Measurements from ENCODE around the gene TPCN2. TPM values are rescaled to one million over a fixed set of nuclear protein-coding genes. Genes with fewer than 3 reads are reported as not detected.

The TPCN2 gene
- total and polyA plus RNA-seq, 4 donors: 1.5 to 27.9 (median 23.3) TPM

DNA sequence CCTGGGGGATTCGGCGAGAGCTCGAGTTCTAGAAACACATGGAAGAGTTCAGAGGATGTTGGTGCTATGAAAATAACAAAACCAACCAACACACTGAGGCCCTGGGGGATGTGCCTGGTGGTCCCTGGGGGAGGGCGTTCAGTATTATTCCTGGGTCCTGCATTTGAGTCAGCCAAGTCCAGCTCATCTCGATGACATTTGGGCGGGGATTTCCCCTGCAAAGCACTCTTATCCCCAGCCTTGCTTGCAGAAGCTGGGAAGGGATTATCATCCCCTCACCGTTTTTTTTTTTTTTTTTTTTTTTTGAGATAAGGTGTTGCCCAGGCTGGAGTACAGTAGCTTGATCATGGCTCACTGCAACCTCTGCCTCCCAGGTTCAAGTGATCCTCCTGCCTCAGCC is 104.9 kb downstream of the TPCN2 start:
- Histone ChIP-seq H3K27ac (ENCODE audit: low read depth in 1 of 2, low read length in 2 of 2) (no peak overlapping the region), H3K36me3 (ENCODE audit: control insufficient read depth in 1 of 2, insufficient read depth in 2 of 2, low read length in 1 of 2) (no peaks in the 10 kb centered on the region), H3K9me3 (ENCODE audit: control insufficient read depth, low read length) (no peaks in the 10 kb centered on the region), H3K27me3 (ENCODE audit: control insufficient read depth in 1 of 2, insufficient read depth in 2 of 2, low read length in 1 of 2) (no peaks in the 10 kb centered on the region), H3K4me1 (ENCODE audit: control insufficient read depth in 1 of 2, insufficient read depth in 2 of 2, low read length in 2 of 2) (no peaks in the 10 kb centered on the region), H3K4me3 (ENCODE audit: low read length in 2 of 2) (no peak overlapping the region)
- no peak for ATAC-seq (ENCODE audit: low FRiP score)
- intact Hi-C loops (cut with DNase I): loop anchor here in 1 of 2 donors (1.0 kb wide), 1 partner anchor 20 kb away; no protein-coding TSS in a partner anchor
- WGBS, 2 donors: 77 to 81% methylated on average over 7 of the region's 7 CpGs
- no peak for DNase-seq

DNA sequence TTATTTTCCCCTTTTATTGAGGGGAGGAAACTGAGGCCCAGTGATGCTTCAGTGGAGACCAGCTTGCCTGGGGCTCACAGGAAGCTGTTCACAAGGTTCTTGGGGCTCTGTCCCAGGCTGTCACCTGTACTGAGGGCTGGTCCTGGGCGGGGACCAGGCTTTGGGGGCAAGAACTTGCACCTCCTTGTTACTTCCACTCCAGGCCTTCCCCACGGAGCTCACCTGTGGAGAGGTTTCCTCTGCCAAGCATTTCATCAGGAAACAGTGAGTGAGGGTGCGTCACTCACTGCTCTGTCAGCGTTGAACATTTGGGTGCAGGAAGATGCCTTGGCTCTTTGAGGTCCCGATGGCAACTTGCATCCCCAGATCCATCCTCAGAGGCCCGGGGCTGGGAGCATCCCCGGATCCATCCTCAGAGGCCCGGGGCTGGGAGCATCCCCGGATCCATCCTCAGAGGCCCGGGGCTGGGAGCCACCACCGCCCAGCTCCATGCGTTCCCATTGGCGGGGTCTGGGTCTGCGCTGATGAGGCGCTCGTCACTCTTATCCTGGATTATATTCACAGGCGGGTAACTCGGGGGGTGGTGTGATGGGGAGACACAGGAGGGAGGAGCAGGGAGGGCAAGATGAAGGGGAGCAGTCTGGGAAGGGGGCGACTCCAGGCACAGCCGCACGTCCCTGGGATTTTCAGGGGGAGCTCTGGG is 105.6 kb downstream of the TPCN2 start:
- no peaks in the 10 kb centered on the region for H3K36me3 ChIP-seq (ENCODE audit: control insufficient read depth in 1 of 2, insufficient read depth in 2 of 2, low read length in 1 of 2)

DNA sequence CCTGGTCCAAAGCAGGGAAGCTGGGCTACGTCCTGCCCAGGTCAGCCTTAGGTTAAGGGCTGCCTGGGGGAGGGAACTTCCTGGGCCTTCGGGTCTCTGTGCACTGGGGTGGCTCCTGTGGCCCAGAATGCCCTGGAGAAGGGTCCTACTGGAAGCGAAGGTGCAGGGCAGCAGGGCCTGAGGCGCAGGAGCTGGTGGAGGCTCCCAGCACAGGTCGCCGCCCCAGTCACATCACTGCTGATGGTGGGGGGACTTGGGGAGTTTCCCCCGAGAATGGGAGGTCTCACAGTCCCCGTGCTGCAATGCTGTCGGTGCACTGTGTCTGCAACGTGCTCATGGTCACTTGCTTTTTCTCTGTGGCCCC is 106.2 kb downstream of the TPCN2 start:
- intact Hi-C loops (cut with DNase I): no loop called here
- DNase-seq: no peak
- 96 to 97% methylated on average over 10 of the region's 10 CpGs for WGBS, 2 donors

More for the DNA sequence above, 105.6 kb downstream of the TPCN2 start:
- ATAC-seq (ENCODE audit: low FRiP score) (no peak), DNase-seq (no peak)
- Histone ChIP-seq H3K9me3 (ENCODE audit: control insufficient read depth, low read length) (no peaks in the 10 kb centered on the region), H3K4me1 (ENCODE audit: control insufficient read depth in 1 of 2, insufficient read depth in 2 of 2, low read length in 2 of 2) (no peaks in the 10 kb centered on the region), H3K4me3 (ENCODE audit: low read length in 2 of 2) (no peak overlapping the region), H3K27ac (ENCODE audit: low read depth in 1 of 2, low read length in 2 of 2) (no peak overlapping the region), H3K27me3 (ENCODE audit: control insufficient read depth in 1 of 2, insufficient read depth in 2 of 2, low read length in 1 of 2) (no peaks in the 10 kb centered on the region)
- 94 to 95% methylated on average over 21 of the region's 21 CpGs for WGBS, 2 donors
- intact Hi-C loops (cut with DNase I): no loop called here

DNA sequence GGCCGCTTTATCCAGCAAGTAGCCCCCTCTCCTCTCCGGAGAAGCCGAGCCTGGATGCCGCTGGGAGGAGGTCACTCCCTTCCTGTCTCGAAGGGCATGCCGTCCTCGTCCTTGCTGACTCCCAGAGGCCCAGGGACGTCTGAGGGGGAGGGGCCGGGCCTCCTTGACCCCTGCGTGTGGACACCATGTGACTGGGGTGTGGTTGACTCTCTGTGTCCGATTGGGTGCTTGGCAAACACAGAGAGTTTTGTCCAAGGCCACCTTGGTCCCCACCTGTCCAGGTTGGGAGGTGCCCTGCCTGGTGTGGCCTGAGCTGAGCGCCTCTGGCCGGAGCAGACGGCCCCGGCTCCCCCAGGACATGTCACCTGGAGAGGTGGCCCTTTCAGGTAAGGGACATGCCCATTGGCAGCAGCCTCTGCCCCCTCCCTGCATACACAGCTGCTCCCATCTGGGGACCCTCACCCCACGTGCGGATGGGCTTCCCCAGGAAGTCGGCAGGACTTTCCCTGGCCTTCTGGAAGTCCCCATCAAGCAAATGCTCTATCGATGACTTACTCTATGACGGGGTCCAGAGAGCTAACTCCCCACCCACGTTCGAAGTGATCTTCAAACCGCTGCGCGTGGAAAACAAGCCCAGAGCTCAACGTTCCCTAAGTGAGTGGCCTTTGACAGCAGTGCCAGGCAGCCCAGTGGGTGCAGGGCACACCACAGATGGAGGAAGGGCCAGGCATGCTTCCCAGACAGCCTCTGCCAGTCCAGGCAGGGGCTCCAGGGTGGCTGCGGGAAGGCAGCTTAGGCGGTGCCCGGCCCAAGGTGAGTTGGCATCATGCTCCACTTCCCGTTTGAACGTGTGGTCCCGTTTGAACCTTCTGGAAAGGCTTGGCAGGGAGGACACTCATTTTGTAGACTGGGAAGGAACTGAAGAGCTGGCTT is 106.8 kb downstream of the TPCN2 start, which contains the start of gene SMIM38:
TSS of gene SMIM38 (plus strand) at position 634 of the 933 bp plus-strand sequence. CDS start 1,912 bp downstream, outside the sequence.
- ATAC-seq (ENCODE audit: low FRiP score) (no peak), DNase-seq (no peak)
- Histone ChIP-seq H3K4me1 (ENCODE audit: control insufficient read depth in 1 of 2, insufficient read depth in 2 of 2, low read length in 2 of 2) (no peaks in the 10 kb centered on the region), H3K36me3 (ENCODE audit: control insufficient read depth in 1 of 2, insufficient read depth in 2 of 2, low read length in 1 of 2) (no peaks in the 10 kb centered on the region), H3K4me3 (ENCODE audit: low read length in 2 of 2) (no peak within 1 kb of the TSS), H3K27ac (ENCODE audit: low read depth in 1 of 2, low read length in 2 of 2) (no peak within 1 kb of the TSS), H3K27me3 (ENCODE audit: control insufficient read depth in 1 of 2, insufficient read depth in 2 of 2, low read length in 1 of 2) (no peaks in the 10 kb centered on the region), H3K9me3 (ENCODE audit: control insufficient read depth, low read length) (no peaks in the 10 kb centered on the region)
- WGBS, 2 donors: 89 to 93% methylated on average over 32 of the region's 32 CpGs
- intact Hi-C loops (cut with DNase I): no loop called here

More for the DNA sequence above, 106.2 kb downstream of the TPCN2 start:
- no peaks in the 10 kb centered on the region for H3K9me3 ChIP-seq (ENCODE audit: control insufficient read depth, low read length)
- no peak overlapping the region for H3K4me3 ChIP-seq (ENCODE audit: low read length in 2 of 2)
- ATAC-seq (ENCODE audit: low FRiP score): no peak
- no peak overlapping the region for H3K27ac ChIP-seq (ENCODE audit: low read depth in 1 of 2, low read length in 2 of 2)
- H3K27me3 ChIP-seq (ENCODE audit: control insufficient read depth in 1 of 2, insufficient read depth in 2 of 2, low read length in 1 of 2): no peaks in the 10 kb centered on the region
- H3K4me1 ChIP-seq (ENCODE audit: control insufficient read depth in 1 of 2, insufficient read depth in 2 of 2, low read length in 2 of 2): no peaks in the 10 kb centered on the region
- H3K36me3 ChIP-seq (ENCODE audit: control insufficient read depth in 1 of 2, insufficient read depth in 2 of 2, low read length in 1 of 2): no peaks in the 10 kb centered on the region

DNA sequence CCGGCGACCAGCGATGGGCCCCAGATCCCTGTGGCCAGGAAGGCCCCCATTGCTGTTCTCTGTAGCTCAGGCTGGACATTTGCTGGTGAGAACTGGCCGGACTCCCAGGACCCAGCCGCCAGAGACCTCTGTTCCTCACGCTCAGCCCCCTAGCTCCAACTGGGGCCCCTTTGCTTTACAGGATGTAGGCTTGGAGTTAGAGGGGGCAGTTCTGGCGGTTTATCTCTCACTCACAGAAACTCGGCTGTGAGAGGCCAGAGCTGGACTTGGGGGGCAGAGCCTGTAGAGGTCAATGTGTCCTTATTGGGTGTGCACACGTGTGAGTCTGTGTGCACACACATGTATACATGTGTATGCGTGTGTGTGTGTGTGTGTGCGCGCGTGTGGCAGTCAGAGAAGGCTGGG is 107.5 kb downstream of the TPCN2 start:
- no peak overlapping the region for H3K4me3 ChIP-seq (ENCODE audit: low read length in 2 of 2)
- DNase-seq (no peak), ATAC-seq (ENCODE audit: low FRiP score) (no peak)
- no peaks in the 10 kb centered on the region for H3K4me1 ChIP-seq (ENCODE audit: control insufficient read depth in 1 of 2, insufficient read depth in 2 of 2, low read length in 2 of 2)
- H3K9me3 ChIP-seq (ENCODE audit: control insufficient read depth, low read length): no peaks in the 10 kb centered on the region
- intact Hi-C loops (cut with DNase I): no loop called here
- WGBS, 2 donors: 92 to 95% methylated on average over 13 of the region's 13 CpGs
- no peaks in the 10 kb centered on the region for H3K36me3 ChIP-seq (ENCODE audit: control insufficient read depth in 1 of 2, insufficient read depth in 2 of 2, low read length in 1 of 2)
- H3K27ac ChIP-seq (ENCODE audit: low read depth in 1 of 2, low read length in 2 of 2): no peak overlapping the region
- H3K27me3 ChIP-seq (ENCODE audit: control insufficient read depth in 1 of 2, insufficient read depth in 2 of 2, low read length in 1 of 2): no peaks in the 10 kb centered on the region

DNA sequence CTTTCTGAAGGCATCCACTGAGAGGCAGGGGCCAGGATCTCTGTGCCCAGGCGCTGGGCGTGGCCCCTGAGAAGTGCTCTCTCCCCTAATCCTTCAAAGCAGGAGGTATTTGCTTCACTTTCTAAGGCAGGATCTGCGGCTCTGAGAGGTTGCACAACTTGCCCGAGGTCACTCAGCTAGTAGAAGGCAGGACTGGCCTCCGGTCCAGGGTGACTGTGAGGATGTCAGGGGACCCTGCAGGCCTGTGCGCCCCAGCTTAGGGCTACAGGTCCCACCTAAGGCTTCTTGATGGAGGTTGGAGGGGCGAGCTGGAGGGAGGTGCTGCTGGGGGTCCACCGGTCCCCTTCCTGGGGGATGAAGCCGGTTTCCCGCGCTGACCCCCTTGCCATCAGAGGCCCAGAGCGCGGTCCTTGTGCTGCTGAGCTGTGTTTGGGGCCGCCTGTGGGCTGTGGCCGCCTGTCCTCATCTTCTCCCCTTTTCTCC is 108.0 kb downstream of the TPCN2 start:
- Histone ChIP-seq H3K27me3 (ENCODE audit: control insufficient read depth in 1 of 2, insufficient read depth in 2 of 2, low read length in 1 of 2) (no peaks in the 10 kb centered on the region), H3K4me3 (ENCODE audit: low read length in 2 of 2) (no peak overlapping the region), H3K27ac (ENCODE audit: low read depth in 1 of 2, low read length in 2 of 2) (no peak overlapping the region), H3K36me3 (ENCODE audit: control insufficient read depth in 1 of 2, insufficient read depth in 2 of 2, low read length in 1 of 2) (no peaks in the 10 kb centered on the region), H3K9me3 (ENCODE audit: control insufficient read depth, low read length) (no peaks in the 10 kb centered on the region), H3K4me1 (ENCODE audit: control insufficient read depth in 1 of 2, insufficient read depth in 2 of 2, low read length in 2 of 2) (no peaks in the 10 kb centered on the region)
- 91 to 93% methylated on average over 15 of the region's 15 CpGs for WGBS, 2 donors
- ATAC-seq (ENCODE audit: low FRiP score): no peak
- intact Hi-C loops (cut with DNase I): no loop called here
- no peak for DNase-seq

DNA sequence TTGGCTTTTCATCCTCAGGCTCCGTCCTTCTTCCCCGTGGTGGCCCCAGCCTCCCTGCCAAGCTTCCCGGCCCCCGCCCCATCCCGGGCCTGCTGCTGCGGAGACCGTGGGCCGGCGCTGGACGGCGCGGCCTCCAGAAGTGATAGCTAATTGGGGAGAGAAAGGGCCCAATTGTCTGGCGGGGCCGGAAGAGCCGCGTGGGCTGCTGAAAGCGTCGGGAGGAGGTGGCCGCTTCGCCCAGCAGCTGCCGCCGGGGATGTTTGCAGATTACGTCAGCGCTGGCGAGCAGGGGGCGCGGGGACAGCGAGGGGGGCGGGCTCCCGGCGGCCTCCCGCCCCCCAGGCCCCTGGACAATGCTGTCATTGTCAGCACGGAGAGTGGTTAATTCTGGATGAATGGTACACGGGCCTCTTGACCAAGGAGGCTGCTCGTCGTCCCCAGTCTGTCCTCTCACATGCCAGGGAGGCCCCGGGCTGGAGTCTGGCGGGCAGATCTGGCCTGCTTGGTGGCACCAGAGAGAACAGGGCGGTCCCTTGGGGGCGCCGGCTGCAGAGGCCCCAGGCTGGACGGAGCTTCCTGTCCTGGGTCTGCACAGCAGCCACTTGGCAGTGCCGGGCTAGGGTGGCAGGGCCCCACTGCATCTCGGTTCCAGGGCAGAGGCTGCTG is 108.6 kb downstream of the TPCN2 start:
- Histone ChIP-seq H3K36me3 (ENCODE audit: control insufficient read depth in 1 of 2, insufficient read depth in 2 of 2, low read length in 1 of 2) (no peaks in the 10 kb centered on the region), H3K27ac (ENCODE audit: low read depth in 1 of 2, low read length in 2 of 2) (peak overlapping the region in 1 of 2 donors; percentile 4), H3K9me3 (ENCODE audit: control insufficient read depth, low read length) (no peaks in the 10 kb centered on the region), H3K4me3 (ENCODE audit: low read length in 2 of 2) (no peak overlapping the region), H3K27me3 (ENCODE audit: control insufficient read depth in 1 of 2, insufficient read depth in 2 of 2, low read length in 1 of 2) (no peaks in the 10 kb centered on the region), H3K4me1 (ENCODE audit: control insufficient read depth in 1 of 2, insufficient read depth in 2 of 2, low read length in 2 of 2) (no peaks in the 10 kb centered on the region)
- DNase-seq (peak; percentile 69 to 88), ATAC-seq (ENCODE audit: low FRiP score) (peak; percentile 75)
- intact Hi-C loops (cut with DNase I): no loop called here
- 5 to 13% methylated on average over 32 to 44 of the region's 44 CpGs for WGBS, 2 donors

DNA sequence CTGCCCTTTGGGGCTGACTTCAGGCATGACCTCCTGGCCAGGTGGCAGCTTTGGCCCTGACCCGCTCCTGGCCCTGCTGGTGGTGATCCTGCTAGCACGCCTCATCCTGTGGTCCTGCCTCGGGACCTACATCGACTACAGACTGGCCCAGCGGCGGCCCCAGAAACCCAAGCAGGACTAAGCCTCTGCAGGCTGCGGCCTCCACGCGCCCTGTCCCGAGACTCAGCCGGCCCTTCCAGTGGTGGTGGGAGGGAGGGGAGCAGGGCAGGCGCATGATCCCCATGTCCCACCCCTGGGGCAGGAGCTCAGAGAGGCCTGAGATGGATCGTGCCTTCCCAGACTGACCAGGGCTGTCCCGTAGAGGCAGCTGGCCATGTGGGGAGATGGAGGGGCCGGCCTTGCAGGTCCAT is 109.1 kb downstream of the TPCN2 start:
- no peak overlapping the region for H3K4me3 ChIP-seq (ENCODE audit: low read length in 2 of 2)
- peak; percentile 17 for ATAC-seq (ENCODE audit: low FRiP score)

More for the DNA sequence above, 109.1 kb downstream of the TPCN2 start:
- WGBS, 2 donors: 95 to 96% methylated on average over 15 of the region's 15 CpGs
- no peak for DNase-seq
- Histone ChIP-seq H3K4me1 (ENCODE audit: control insufficient read depth in 1 of 2, insufficient read depth in 2 of 2, low read length in 2 of 2) (no peaks in the 10 kb centered on the region), H3K27ac (ENCODE audit: low read depth in 1 of 2, low read length in 2 of 2) (peak overlapping the region in 1 of 2 donors; percentile 4), H3K27me3 (ENCODE audit: control insufficient read depth in 1 of 2, insufficient read depth in 2 of 2, low read length in 1 of 2) (no peaks in the 10 kb centered on the region), H3K36me3 (ENCODE audit: control insufficient read depth in 1 of 2, insufficient read depth in 2 of 2, low read length in 1 of 2) (no peaks in the 10 kb centered on the region), H3K9me3 (ENCODE audit: control insufficient read depth, low read length) (no peaks in the 10 kb centered on the region)
- intact Hi-C loops (cut with DNase I): no loop called here

Measured in aorta (tissue), 5 donors.